Kidney (tissue), 14 donors: ENCODE measurements around the gene NKD2. TPM values are rescaled to one million over a fixed set of nuclear protein-coding genes. Genes with fewer than 3 reads are reported as not detected.

Experiments
- DNase-seq, 5 donors: peaks; one replicate each; pipeline ENCODE4 v3.0.0-alpha.2; 2013 to 2020
- FAIRE-seq: peaks from 2 replicates; lab custom pipeline; 2012; peaks lifted over from hg19 to GRCh38; lab: Jason Lieb, UNC
- H3K27ac ChIP-seq, 2 donors: one replicate each; pipeline ENCODE4 v1.7.0; 2013; ENCODE audit warnings: low read depth in 2 of 2, low read length in 2 of 2, inconsistent platforms in 1 of 2
- H3K27me3 ChIP-seq: one replicate; pipeline ENCODE4 v1.7.1; 2013; ENCODE audit warnings: low read length, inconsistent platforms; ENCODE audit not compliant: control insufficient read depth, insufficient read depth
- H3K36me3 ChIP-seq, 3 donors: one replicate each; pipeline versions ENCODE4 v1.7.0 to v1.7.1; 2013; ENCODE audit warnings: low read length in 3 of 3, control low read depth in 1 of 3, inconsistent platforms in 1 of 3; ENCODE audit not compliant: insufficient read depth in 3 of 3, control insufficient read depth in 2 of 3
- H3K4me1 ChIP-seq, 3 donors: one replicate each; pipeline versions ENCODE4 v1.7.0 to v1.7.1; 2013; ENCODE audit warnings: low read length in 3 of 3, inconsistent platforms in 1 of 3, low read depth in 1 of 3; ENCODE audit not compliant: control insufficient read depth in 2 of 3, insufficient read depth in 2 of 3
- H3K4me3 ChIP-seq, 3 donors: one replicate each; pipeline versions ENCODE4 v1.7.0 to v1.8.1; 2013; ENCODE audit warnings: low read length in 3 of 3, control low read depth in 1 of 3, inconsistent platforms in 1 of 3
- H3K9ac ChIP-seq, 3 donors: one replicate each; pipeline versions ENCODE4 v1.7.0 to v1.7.1; 2013; ENCODE audit warnings: low read length in 3 of 3, control low read depth in 1 of 3, inconsistent platforms in 1 of 3
- H3K9me3 ChIP-seq, 3 donors: one replicate each; pipeline versions ENCODE4 v1.7.0 to v1.7.1; 2013; ENCODE audit warnings: low read length in 3 of 3, control low read depth in 1 of 3, inconsistent platforms in 1 of 3; ENCODE audit not compliant: control insufficient read depth in 2 of 3, insufficient read depth in 1 of 3
- CTCF ChIP-seq: IDR thresholded peaks from 3 replicates; pipeline ENCODE4 v1.5.1; 2012; ENCODE audit warnings: mild to moderate bottlenecking, moderate library complexity, borderline replicate concordance; ENCODE audit not compliant: insufficient read depth; ENCODE audit errors: extremely low read depth
- intact Hi-C: fragments of 100-400 bp; cut with DNase I; formaldehyde crosslinking; loops from one replicate; pipeline ENCODE4 v1.11.1; 2022
- polyA plus RNA-seq: library from polyadenylated mRNA; stranded (reverse); fragments of 350-450 nt; fragmentation: Illumina TruSeq; extraction: RNeasy Lipid Tissue Mini Kit (QIAGEN cat#74804); gene quantifications from one replicate; pipeline ENCODE4 v1.2.3, GENCODE V29; 2014; ENCODE audit warnings: low read depth, low replicate concordance; ENCODE audit not compliant: insufficient read depth
- total RNA-seq: library from RNA; stranded (reverse); fragmentation: NEBNext Ultra II Directional; extraction: Animal tissue kit (Norgen Biotek cat#: 25700); gene quantifications from one replicate; pipeline ENCODE4 v1.2.1, GENCODE V29; 2021
- donor health status: control.
- donor health status: control.
- donor health status: control.
- donor health status: control.
- donor health status: control.
- donor health status: DM: yes; HTN: yes; CAD: no.
- donor health status: Normal renal cell carcinoma (clear cell type).

The NKD2 gene
- total and polyA plus RNA-seq, 2 donors from 2014 or later = 7.9 to 14.1 TPM

- H3K9ac ChIP-seq = no peak overlapping the region
- FAIRE-seq = no peak
These were observed 44.7 kb upstream of the NKD2 start for GRCh38 chr5:963673-964531.

GRCh38 chr5:964821-965220 is 43.8 kb upstream of the NKD2 start:
- no peak overlapping the region for H3K27ac ChIP-seq
- no peak overlapping the region for H3K9ac ChIP-seq
- H3K27me3 ChIP-seq = no peaks in the 10 kb centered on the region
- H3K36me3 ChIP-seq = no peaks in the 10 kb centered on the region
- DNase-seq = peak in 1 of 5 donors; percentile 8
- no peak for TF ChIP-seq CTCF
- no peak for FAIRE-seq
- no peak overlapping the region for H3K4me3 ChIP-seq
- H3K4me1 ChIP-seq = peaks cover 0 to 3% (median 0%) of the 10 kb centered on the region in 3 donors
- no peaks in the 10 kb centered on the region for H3K9me3 ChIP-seq
- intact Hi-C loops = no loop called here

More at GRCh38 chr5:963673-964531, 44.7 kb upstream of the NKD2 start:
- DNase-seq = peak; percentile 57 to 94 (median 75)
- no peaks in the 10 kb centered on the region for H3K27me3 ChIP-seq
- TF ChIP-seq CTCF = no peak
- H3K4me3 ChIP-seq = no peak overlapping the region
- H3K36me3 ChIP-seq = no peaks in the 10 kb centered on the region
- H3K27ac ChIP-seq = peak overlapping the region in 1 of 2 donors; percentile 22
- H3K9me3 ChIP-seq = no peaks in the 10 kb centered on the region
- intact Hi-C loops = no loop called here
- peaks cover 0 to 3% (median 0%) of the 10 kb centered on the region in 3 donors for H3K4me1 ChIP-seq

GRCh38 chr5:965604-966344 is 42.8 kb upstream of the NKD2 start:
- H3K4me1 ChIP-seq = peaks cover 0 to 3% (median 0%) of the 10 kb centered on the region in 3 donors
- H3K9ac ChIP-seq = no peak overlapping the region
- no peaks in the 10 kb centered on the region for H3K9me3 ChIP-seq
- H3K36me3 ChIP-seq = no peaks in the 10 kb centered on the region
- DNase-seq = no peak
- no peaks in the 10 kb centered on the region for H3K27me3 ChIP-seq
- FAIRE-seq = no peak
- H3K27ac ChIP-seq = no peak overlapping the region
- intact Hi-C loops = no loop called here
- H3K4me3 ChIP-seq = no peak overlapping the region
- no peak for TF ChIP-seq CTCF
